Stimulated activated CD8-positive, alpha-beta memory T cell treated with anti-CD3 and anti-CD28 coated beads, Interleukin-12 subunit alpha, Interleukin-12 subunit beta, amount 100 ng/mL, for 4 hours (primary cell): ENCODE data around the gene SH3BP5.

ENCODE experiments used
- DNase-seq: peaks from one replicate; pipeline ENCODE4 v3.0.0-alpha.2; 2020; ENCODE audit warnings: low read depth

Gene SH3BP5

DNA sequence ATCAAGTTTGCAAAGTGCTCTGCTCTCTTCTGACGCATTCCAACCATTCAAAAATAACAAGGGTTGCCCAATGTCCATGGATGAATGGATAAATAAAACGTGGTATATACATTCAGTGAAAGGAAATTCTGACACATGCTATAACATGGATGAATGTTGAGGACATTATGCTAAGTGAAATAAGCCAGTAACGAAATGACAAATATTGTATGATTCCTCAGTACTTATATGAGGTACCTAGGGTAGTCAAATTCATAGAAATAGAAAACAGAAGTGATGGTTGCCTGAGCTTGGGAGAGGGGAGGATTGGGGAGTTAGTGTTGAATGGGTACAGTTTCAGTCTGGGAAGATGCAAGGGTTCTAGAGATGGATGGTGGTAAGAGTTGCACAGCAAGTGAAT is 33.9 kb downstream of the SH3BP5 start:
- no peak for DNase-seq

DNA sequence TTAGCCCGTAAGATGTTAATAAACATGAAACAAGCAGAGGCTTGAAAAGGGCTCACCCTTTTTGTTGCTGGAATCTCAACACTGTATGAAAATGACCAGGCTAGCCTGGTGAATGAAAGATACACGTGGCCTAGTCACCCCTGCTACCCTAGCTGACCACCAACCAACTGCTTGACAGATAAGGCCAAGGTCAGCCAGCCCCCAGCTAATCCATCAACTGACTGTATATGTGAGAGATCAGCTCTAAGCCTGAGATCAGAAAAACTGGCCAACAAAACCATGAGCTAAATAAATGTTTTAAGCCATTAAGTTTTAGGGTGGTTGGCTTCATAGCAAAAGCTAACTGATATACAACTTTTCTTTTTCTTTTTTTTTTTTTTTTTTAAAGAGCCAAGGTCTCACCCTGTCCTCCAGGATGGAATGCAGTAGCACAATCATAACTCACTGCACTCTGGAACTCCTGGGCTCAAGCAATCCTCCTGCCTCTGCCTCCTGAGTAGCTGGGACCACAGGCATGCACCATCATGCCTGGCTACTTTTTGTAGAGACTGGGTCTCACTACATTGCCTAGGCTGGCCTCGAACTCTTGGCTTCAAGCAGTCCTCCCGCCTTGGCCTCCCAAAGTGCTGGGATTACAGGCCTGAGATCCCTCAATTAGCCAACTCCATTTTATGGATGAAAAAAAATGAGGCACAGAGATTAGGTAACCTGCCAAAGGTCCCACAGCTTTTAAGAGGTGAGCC is 34.6 kb downstream of the SH3BP5 start:
- DNase-seq: no peak

DNA sequence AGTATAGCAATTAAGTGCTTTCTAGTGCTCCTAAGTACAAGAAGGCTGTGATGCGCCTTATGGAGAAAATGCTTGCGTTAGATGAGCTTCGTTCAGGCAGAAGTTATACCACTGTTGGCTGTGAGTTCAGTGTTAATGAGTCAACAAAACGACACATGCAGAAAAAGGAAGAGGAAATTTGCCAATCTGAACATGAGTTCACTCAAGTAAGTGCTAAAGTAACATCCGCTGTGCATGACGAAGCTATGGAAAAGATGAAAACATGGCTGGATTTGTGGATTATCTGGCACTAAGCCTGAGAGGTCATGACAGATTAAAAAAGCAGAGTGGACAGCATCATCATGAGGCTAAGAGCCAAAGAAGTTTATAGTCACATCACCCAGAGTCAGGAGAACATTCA is 36.9 kb downstream of the SH3BP5 start:
- DNase-seq: no peak

- DNase-seq: no peak
Measured at GRCh38 chr3:15294929-15295328, 37.5 kb downstream of the SH3BP5 start.

DNA sequence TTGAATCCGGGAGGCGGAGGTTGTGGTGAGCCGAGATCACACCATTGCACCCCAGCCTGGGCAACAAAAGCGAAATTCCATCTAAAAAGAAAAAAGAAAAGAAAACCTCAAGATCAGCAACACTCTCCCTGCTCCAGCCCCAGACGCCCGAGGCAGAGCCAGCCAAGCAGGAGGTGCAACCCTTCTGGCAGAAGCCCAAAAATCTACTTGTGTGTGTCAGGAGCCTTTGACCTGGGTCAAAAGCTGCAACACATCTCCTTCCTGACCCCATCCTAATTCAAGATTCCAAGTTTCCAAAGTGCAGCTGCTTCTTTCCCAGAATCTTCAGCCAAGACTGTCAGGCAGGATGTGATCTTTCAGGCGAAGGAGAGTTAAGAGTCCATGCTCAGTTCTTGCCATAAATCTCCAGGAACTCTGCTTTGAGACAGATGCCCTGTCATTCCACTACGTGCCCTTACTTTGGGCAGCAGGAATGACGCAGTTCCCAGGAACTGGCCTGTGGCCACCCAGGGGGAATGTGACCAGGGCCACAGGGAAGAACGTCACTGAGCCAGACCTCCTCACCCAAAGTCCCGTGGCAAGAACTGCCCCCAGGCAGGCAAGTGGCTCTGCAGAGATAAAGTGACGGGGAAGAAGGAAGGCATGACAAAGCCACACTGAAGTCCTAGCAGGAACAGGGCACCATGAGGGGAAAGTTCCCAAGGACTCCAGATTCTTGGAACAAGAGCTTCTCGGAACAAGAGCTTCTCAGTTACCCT is 39.4 kb downstream of the SH3BP5 start:
- no peak for DNase-seq

DNA sequence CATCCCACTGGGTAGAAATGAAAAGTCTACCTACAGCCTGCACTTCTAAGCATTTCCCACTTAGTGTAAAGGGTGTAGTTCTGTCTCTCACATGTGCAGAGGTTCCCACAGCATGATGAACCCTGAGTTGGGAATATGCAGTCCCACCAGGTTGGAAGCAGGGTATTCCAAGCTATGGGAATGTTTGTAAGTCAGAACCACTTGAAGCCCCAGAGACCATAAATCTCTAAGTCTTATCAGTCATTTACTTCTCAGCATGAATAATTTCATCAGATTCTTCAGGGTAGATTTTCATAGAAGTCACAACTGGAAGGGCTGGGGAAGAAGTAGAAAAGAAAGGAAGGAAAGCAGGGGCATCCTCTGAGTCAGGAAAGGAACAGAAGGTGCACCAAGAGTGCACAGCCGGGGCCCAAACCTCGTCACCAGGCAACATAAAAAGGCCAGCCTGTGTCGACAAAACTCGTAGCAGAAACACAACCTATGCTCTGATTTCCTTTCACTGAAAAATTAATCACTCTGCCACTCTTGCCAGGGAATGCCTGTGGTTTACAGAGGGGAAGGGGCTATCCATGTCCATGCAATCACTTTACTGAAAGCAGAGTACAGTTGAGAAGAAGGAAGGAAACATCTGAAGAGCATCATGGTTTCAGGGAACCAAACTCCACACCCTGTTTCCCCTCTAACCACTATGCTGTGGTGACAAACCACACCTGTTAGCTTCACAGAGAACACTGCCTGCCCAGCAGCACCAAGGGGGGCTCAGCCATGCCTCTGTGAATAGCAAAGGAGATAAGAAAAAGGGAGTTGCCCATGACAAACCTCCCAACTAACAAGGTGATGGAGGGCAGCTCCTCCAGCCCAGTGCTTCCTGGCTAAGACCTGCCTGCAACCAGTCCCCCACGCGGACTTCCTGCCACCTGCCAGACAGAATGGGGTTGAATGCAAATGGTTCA is 40.5 kb downstream of the SH3BP5 start:
- DNase-seq: peak; percentile 43

DNA sequence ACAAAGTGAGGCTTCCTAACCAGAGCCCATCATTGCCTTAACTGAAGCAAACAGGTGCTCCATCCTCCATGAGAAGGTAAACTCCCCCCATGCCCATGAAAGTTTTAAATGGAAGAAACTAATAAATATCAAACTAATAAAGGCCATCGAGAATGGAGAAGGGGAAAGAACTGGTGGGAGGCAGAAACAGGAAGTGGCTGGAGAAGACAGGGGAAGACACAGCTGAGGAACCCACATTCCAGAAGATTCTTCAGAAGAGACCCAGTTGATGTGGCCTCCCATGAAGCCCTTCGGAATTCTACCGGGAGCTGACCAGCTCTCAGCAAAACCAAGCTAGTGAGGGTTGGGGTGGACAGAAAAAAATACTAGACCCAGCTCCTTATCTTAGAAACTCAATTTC is 41.6 kb downstream of the SH3BP5 start:
- DNase-seq: no peak

DNA sequence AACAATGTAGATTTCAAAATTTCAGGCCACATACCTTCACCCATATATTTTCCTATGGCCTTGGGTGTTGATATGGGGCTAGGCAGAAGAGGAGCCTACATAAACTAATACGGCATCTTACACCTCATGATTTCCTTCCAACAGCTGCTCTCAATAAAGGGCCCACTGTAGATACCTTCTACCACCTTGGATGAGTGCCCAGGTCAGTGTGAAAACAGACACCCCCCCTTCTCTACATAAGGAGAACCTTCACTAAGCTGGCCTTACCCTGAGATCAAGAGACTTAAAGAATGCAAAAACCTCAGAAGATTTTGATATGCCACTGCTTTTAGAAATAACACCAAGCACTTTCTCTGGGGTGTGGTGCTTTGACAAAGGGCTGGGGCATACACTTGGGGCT is 42.7 kb downstream of the SH3BP5 start:
- DNase-seq: no peak

DNA sequence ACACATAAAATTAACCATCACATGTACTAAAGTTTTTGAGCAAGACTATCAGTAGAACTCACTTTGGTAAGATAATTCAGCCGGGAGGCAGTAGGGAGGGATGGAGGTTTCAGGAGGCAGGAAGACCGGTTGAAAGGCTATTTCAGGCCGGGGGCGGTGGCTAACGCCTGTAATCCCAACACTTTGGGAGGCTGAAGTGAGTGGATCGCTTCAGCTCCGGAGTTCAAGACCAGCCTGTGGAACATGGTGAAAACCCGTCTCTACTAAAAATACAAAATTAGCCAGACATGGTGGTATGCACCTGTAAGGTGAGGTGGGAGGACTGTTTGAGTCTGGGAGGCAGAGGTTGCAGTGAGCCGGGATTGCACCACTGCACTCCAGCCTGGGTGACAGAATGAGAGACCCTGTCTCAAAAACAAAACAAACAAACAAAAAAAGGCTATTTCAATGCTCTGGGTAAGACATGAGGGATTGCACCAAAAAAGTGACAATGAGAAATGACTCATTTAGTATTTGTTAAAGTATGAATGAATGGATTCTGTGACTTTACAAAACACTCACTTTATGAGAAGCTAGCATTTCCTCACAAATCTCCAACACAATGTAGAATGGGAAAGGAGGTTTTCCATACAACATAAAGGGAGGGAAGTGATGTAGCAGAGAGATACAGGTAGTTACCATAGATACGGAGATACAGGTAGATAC is 43.9 kb downstream of the SH3BP5 start:
- no peak for DNase-seq

DNA sequence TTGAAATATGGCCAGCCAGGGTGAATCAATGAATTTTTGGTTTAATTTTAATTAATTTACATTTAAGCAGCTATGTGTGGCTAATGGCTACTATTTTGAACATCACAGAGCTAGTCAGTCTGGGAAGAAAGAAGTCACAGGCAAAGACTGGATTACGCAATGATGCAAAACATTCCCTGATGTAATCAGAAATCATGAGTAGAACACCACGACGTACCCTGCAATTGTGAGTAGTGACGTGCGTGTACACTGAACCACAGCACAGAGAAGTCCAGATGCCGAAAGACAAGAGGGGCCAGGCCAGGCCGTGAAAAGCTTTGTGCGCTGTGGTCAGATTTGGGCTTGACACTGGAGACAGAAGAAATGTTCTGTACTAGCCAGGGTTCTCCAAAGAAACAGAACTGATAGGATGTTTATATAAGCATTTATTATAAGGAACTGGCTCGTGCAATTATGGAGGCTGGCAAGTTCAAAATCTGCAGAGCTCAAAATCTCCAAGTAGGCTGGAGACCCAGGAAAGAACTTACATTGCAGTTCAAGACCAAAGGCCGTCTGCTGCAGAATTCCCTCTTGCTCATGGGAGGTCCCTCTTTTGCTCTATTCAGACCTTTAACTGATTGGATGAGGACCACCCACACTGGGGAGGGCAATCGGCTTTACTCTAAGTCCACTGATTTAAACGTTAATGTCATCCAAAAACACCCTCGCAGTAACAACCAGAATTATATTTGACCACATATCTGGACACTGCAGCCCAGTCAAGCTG is 44.6 kb downstream of the SH3BP5 start:
- DNase-seq: no peak

DNA sequence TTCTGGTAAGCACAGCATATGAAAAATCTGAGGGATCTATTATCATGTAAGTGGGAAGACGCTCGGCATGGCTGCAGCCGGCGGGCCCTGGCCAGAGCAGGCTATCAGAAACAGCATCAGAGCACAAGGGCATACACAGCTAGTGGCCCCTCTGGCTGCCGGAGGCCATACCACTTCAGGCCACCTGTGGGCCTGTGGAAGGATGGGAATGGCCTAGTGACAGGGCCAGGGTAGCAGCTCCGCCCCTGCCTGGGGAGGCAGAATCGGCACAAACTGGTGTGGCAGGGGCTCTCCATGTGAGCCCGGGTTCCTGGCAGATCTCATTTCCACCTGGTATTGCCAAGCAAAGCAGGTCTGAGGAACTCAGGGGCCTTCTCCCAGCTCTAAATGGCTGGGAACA is 46.4 kb downstream of the SH3BP5 start:
- DNase-seq: no peak

- DNase-seq: no peak
Measured at GRCh38 chr3:15284121-15284889, 48.1 kb downstream of the SH3BP5 start.

DNA sequence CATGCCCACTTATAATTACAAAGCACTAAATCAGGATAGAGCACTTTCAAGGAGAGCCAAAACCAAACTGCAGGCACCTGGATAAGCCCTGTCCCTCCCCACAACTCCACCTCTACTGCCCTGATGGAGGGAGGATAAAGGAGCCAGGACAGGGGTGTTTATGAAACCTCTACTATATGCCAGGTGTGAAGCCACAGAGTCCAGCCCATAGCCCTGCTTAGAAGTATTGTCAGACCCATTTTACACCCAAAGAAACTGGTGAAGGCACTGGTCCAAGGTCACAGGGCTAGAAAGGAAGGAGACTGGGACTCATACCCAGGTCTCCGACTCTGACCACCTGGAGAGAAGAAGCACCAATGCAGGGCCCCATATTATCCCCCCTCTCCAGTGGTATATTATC is 48.7 kb downstream of the SH3BP5 start:
- DNase-seq: no peak

- no peak for DNase-seq
Measured at GRCh38 chr3:15281817-15282216, 50.6 kb downstream of the SH3BP5 start.

DNA sequence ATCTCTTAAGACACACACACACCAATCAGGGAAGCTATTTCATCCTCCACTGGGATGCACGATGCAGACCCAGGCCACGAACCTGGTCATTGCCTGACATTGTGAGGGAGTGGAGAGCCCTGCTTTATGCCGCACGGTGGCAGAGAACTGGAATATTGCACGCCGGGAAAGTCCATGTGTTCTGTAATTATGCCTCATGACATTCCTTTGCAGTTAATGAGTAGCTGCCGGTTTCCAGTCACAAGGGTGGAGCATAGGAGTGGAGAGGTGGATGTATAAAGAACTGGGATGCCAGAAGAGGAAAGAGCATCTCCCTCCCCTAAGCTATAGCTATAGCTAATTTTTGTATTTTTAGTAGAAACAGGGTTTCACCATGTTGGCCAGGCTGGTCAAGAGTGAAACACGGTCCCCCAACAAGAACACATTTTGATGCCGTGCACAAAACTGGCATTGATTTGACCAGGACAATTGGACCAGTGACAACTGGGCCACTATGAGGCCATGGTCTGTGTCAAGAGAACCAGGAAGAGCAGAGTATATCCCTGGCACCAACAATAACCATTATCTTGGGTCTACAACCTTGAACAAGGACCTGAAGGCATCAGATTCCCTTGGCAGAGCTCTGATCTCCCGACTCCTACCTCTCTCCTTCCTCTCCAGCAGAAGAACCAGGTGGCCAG is 51.4 kb downstream of the SH3BP5 start:
- DNase-seq: no peak

GRCh38 chr3:15279671-15280402 is 52.5 kb downstream of the SH3BP5 start:
- no peak for DNase-seq

DNA sequence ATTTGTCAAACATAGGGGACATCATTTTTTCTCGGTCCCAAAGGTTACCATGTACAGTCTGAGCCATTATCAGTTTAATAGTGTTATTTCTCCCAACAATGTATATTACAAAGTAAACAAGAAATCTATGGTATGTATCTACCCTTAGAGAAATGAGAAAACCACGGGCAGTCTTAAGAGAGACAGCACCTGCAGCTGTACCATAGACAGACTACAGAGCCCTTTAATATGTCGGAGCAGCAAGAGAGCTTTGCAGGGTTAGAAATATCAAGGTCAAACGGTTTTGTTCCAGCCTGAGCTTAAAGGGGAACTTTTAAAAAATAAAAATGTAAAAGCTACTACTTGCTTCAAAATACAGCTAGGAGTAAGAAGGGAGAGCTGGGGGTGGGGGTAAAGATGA is 53.2 kb downstream of the SH3BP5 start:
- no peak for DNase-seq

GRCh38 chr3:15277861-15278500 is 54.4 kb downstream of the SH3BP5 start:
- DNase-seq: no peak
